HL-60/S4 (cell line): ENCODE measurements around the gene TOLLIP.

Experiments
- in situ Hi-C: fragments of 300-500 bp; cut with MboI; formaldehyde crosslinking; loops from 2 replicates; pipeline ENCODE4 v1.14.3; 2022; ENCODE audit warnings: low sequenced_read_pairs

TOLLIP gene

DNA sequence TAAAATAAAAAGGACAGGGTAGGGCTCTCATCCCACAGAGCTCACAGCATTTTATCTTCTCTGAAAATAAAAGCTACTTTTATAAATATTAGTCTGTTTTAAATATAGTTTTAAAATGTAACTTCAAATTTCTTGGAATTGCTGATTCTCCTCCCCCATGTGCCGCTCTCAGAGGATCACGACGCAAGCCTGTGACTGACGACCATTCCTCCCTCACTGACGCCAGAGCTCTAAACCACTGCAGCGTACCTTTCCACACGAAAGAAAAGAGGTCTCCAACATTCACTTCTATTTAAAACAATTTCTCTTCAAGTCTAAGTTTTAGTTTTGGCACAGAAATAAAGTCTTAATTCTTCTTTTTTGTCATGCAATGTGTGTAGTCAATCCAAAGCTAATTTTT lies 9.3 kb downstream of the TOLLIP start:
- in situ Hi-C loops = no loop called here

DNA sequence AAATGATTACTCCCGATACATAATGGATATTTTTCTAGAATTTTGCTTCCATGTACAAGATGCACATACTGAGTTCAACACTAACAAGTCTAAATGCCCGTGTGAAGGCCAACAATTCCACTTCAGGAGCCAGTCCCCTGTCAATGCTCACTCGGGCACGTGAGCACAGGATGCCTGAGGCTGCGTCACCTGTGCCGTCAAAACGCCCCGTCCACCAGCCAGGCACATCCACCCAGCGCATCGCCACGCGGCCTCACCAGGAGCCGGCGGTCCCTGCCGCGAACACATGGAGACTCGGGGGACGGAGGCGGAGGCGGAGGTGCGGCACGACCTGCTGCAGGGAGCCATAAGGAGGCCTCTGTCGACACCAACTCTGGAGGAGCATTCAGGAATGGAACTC lies 9.8 kb downstream of the TOLLIP start:
- in situ Hi-C loops = no loop called here

GRCh38 chr11:1298695-1299492 lies 10.5 kb downstream of the TOLLIP start:
- in situ Hi-C loops = no loop called here

GRCh38 chr11:1297576-1298473 lies 11.6 kb downstream of the TOLLIP start:
- in situ Hi-C loops = no loop called here

- in situ Hi-C loops = no loop called here
Measured at GRCh38 chr11:1297011-1297575, 12.3 kb downstream of the TOLLIP start.

- in situ Hi-C loops = no loop called here
Measured at GRCh38 chr11:1296287-1296686, 13.1 kb downstream of the TOLLIP start.

DNA sequence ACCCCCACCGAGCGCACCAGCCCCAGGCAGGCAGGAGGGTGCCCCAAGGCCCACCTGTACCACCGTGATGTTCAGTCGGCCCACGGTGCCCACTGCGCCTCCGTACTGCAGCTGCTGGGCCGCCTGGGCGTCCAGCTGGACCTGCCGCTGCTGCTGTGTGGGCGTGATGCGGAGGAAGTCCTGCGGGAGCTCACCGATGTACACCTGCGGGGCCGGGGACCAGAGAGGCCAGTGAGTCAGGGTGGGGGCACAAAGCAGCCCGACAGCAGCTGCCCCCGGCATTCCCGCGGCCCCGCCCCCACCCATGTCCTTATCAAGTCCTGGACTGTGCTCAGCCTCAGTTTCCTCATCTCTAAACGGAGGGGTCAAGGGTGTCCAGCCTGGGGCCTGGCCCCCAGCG lies 13.8 kb downstream of the TOLLIP start:
- in situ Hi-C loops = no loop called here

DNA sequence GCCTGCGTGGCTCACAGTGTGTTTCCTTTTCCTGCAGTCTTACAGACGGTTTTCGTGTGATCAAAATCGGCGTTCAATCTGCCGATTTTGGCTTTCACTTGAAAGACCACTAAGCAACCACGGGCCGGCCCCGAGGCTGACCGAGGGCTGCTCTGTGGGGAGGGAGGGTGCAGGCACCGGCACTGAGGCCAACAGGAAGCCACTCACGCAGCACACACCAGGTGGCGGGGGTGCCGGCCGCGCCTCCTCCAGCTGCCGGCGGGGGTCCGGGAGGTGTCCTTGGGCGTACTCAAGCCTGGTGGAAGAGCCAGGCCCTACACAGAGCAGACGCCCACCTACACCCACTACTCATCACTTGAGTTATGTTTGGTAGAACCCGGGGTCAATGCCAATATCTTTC lies 14.3 kb downstream of the TOLLIP start:
- in situ Hi-C loops = no loop called here

DNA sequence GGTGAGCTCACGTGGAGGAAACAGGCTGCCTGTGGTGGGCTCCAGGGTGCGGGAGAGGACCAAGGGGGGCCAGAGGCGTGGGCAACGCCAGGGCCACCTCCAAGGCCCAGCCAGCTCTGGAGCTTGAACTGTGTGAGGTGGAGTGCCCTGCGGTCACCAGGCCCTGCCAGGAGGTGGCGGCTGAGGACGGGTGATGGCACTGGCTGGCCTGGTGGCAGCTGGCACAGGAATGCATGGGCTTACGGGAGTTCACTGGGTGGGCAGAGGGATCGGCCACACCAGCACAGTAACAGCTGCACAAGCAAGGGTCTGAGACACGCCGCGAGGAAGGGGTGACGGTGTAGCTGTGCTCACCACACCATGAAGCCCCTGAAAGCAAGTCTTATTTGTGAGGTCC lies 15.8 kb downstream of the TOLLIP start:
- in situ Hi-C loops = no loop called here

GRCh38 chr11:1292644-1293618 lies 16.5 kb downstream of the TOLLIP start:
- in situ Hi-C loops = no loop called here

DNA sequence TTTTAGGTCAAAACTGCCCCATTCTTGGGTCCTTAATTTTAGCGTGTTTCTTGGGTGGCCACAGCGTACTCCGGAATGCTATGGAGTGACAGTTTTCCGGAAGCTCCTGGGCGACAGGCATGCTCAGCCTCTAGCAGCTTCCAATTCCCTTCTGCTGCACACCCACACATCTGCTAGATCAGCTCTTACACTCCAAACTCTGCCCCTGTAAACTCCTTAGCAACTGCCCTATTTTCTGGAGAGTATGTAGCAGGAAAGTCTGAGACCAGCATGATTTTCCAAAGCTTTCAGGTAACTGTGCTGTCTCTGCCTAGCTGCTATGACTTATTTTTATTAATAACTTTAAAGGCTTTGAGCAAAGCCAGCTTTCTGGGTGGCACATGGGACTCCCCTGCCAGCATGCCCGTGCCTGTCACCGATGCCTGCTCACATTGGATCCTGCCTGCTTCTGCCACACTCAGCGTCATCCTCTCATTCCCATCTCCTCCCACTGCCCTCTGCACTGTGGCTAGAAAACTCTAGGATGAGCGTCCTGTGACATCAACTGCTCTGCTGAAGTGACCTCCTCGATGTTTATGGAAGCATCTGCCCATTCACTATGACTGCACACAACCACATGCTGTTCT lies 17.3 kb downstream of the TOLLIP start:
- in situ Hi-C loops = no loop called here

GRCh38 chr11:1291295-1292017 lies 18.0 kb downstream of the TOLLIP start:
- in situ Hi-C loops = no loop called here

DNA sequence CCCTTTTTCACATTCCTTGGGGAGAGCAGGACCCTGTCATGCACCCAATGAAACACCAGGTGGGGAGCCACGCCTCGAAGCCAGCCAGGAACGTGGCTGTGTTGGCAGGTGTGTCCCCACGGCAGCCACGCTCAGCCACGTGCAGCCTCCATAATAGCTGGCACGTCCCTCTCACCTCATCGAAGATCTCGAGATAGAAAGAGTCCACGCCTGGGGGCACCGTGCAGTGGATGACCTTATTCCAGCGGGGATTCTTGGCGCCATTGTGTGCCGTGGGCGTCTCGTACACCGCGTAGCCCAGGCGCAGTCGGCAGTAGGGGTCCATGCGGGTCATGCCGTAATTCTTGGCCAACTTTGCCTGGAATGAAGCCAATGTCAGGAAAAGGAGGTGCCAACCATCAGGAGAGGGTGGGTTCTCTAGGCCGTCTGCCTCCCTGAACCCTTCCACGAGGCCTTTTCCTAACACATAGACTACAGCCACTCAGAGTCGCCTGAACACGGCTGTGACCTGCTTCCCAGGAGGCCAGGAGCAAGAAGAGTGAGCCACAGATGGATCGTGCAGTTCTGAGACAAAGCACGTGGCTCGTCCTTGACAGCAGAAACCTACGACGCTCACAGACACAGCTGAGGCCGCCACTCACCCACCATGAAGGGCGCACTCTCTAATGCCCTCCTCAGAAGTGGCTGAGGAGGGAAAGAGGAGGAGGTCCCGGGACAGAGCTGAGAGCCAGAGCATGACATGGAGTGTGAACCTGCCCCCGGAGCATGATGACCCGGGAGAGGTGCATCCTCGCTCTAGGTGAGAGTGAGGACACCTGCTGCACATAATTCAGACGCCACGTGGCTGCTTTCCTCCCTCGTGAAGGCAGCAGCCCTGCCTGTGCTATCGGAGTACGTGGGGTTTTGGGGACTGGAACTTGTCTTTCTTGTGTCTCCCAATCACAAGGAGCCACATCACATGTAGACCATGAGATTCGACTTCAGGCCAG lies 19.1 kb downstream of the TOLLIP start:
- in situ Hi-C loops = no loop called here

DNA sequence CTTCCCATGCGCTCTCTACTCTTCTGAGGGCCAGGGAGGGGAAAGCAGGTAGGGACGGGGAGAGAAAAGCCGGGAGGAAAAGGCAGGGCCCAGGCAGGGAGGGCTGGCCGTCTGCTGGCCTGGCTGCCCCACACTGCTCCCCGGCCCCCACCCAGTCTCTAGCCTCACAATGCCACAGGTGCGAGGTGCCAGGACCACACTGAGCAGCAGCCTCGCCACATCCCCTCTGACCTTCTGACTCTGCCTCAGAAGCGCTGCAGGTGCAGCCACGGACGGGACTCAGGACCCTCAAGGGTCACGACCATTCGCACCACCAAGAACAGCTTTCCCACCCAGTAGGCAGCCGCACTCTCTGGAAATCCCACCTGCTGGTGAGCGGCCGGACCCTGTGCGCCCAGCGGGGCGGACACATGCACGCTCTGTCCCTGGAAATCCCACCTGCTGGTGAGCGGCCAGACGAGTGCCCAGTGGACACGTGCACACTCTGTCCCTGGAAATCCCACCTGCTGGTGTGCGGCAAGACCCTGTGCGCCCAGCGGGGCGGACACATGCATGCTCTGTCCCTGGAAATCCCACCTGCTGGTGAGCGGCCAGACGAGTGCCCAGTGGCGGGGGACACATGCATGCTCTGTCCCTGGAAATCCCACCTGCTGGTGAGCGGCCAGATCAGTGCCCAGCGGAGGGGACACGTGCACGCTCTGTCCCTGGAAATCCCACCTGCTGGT lies 20.1 kb downstream of the TOLLIP start:
- in situ Hi-C loops = no loop called here

DNA sequence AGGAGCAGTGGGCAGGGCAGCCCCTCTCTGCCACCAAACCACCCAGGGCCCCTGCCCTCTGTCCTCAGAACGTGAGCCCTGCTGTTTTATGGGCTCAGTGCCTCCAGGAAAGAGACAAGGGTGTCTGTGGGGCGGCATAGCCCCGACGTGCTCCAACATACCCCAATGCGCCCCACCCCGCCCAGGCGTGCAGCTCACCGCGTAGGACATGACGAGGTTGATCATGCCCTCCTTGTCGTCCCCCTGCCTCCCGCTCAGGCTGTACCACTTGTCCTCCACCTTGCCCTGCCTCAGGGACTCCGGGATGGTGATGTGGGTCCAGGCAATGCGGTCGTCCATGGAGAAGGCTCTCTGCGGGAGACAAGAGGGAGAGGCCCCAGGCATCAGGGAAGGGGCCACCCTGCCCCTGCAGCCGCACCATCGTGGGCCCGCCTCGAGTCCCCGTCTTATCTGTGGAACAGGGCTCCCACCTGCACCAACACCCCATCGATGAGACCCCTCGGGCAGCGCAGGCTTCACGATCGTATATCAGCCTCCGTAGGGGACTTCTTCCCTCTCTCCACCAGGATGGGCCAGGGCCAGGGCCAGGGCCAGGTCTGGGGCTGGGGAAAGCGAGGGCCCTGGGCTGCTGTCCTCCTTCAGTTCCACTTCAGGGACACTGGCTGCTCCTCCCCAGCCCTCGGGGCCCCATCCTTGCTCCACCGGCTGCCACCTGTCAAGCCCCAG lies 20.8 kb downstream of the TOLLIP start:
- in situ Hi-C loops = no loop called here

- in situ Hi-C loops = no loop called here
Measured at GRCh38 chr11:1287928-1288327, 21.5 kb downstream of the TOLLIP start.

GRCh38 chr11:1285876-1286275 lies 23.6 kb downstream of the TOLLIP start:
- in situ Hi-C loops = no loop called here
